ENCODE measurements around the gene DRD4.

DRD4 gene

DNA sequence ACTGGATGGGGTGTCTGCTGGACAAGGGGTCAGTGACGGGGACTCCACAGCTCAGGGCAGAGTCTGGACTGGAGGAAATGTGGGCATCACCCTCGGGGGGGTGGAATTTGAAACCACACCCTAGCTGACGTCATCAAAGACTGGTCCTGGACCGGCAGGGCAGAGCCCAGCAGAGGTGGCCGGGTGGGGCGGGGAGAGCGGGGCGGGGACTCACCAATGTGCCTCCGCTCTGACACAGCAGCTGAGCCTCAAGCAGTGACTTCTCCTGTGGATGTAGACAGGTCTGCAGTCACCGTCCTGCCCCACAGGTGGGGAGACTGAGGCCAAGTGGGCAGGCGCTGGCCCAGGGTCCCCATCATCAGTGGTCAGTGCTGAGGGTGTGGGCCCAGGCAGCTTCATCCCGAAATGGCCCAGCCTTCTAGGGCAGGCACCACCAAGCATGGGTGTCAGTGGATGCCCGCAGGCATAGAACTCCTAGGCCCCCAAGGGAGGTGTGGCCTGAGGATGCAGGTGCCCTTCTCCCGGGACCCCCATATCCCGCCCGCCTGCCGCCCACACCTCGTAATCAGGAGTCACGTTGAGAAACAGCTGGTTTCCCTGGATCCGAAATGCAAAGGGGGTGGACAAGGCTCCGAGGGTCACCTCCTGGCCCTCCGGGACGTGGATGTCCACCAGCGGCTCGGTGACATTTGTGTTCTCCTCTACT is 12.9 kb upstream of the DRD4 start:
- no peak for DNase-seq

DNA sequence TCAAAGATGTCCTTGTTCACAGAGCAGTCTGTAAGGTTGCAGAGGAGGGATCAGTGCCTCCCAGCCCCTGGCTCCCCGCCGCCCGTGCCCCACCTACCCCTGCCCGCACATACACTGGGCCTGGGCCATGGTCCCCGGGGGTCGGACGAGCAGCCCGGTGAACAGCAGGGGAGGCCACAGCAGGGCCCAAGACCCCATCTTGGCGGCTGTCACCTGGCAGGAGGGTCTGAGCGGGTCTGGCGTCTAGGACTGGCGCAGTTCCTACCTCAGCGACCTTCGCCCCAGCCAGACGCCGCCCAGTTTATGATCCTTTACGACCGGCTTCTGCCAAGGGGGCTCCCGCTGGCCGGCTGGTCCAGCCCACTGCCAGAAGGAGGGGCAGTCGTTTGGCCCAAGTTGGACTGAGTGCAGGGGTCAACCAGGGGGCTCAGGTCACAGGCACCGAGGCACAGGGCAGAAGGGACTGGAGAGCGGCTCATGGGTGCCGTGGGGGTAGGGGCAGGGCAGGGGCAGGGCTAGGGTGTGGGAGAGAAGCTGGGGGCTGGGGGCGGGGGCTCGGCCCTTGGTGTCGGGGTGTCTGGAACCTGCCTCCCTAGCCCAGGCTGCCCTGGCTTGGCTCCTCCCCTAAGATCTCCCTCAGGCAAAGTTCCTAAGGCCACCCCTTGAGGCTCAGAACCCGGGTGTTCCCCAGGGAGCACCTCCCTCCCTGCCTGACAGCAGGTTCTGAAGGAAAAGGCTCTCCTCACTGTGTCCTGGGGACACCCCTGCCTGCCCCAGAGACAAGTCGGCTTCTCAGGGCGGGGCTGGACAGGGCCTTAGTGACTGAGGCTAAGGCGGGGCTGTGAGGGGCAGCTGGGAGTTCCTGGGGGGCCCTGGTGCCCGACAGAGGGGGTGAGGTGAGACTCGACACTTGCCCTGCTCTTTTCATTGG is 12.1 kb upstream of the DRD4 start, which contains the start of gene CDHR5:
Gene CDHR5, minus strand, starts transcription at position 251 of the 931 bp plus-strand sequence. Its CDS starts 53 bp downstream, at position 198.
- DNase-seq = no peak

DNA sequence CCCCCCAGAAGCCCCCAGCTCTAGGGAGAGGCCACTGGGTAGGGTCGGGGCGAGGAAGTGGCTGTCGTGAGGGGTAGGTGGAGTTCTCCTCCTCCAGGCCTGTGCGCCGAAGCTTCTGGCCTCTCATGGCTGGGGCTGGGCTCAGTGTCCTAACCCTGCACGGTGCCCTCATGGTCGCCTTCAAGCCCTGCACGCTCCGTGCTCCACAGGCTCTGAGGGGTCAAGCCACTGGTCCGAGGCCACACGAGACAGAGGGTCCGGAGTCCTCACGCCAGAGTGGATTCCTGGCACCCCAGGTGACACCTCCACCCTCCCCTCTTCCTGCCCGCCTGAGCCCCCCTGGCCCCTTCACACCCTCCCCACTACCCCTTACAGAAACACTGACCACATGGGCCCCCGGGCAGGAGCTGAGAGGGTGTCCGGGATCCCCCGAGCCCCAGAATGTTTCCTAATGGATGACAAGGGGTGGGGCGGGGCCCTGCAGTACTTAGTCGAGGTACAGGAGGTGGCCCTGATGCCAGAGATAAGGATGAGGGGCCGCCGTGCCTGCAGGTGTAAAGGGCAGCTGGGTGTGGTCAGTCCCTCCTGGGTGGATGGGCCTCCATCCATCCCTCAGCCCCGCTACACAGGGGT is 11.3 kb upstream of the DRD4 start:
- DNase-seq = no peak

DNA sequence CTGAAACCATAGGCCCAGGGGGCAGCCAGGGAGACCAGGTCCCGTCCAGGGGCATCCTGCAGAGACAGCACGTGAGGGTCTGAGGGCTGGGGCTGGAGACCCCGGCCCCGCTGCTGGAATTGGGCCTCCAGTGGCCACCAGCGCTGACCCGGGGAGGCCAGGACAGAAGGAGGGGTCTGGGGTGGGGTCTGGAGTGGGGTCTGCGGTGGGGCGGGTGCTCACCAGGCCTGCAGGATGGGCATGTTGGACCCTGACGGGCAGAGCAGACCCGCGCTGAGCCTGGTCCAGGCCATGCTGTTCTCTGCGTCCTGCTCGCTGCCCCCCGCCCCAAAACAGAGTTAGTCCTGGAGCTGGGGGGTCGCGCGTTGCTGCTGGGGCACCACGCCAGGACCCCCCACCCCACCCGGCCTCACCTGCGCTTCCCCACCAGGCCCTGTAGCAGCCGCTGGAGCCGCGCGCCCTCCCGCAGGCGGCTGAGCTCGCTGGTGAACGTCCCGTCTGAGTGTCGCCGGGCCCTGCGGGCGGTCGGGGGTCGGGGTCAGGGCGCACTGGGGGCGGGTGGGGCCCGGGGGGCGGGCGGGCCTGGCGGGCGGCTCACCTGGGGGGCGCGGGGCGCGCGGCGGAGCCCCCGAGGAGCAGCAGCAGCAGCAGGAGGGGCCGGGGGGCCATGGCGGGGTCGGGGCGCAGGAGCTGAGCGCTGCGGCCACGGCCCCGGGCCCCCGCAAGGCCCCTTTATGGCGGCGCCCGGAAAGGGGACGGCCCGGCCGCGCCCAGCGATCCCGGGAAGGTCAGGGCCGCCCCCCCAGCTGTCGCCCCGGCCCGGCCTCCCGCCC is 10.4 kb upstream of the DRD4 start, which contains the start of gene SCT:
Gene SCT, minus strand, starts transcription at position 707 of the 833 bp plus-strand sequence. Its CDS starts 38 bp downstream, at position 669.
- no peak for DNase-seq

DNA sequence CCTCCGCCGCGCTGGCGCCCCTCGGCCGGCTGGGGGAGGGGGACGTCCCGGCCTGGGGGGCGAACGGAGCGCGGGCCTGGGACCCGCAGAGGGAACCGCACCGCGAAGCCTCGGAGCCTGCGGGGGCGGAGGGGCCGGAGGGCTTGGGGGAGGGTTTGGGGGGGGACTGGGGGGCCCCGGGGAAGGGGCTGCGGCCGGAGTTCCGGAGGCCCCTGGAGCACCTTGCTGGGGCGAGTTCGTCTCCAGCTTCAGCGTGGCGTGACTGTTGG is 9.8 kb upstream of the DRD4 start:
- DNase-seq = no peak

DNA sequence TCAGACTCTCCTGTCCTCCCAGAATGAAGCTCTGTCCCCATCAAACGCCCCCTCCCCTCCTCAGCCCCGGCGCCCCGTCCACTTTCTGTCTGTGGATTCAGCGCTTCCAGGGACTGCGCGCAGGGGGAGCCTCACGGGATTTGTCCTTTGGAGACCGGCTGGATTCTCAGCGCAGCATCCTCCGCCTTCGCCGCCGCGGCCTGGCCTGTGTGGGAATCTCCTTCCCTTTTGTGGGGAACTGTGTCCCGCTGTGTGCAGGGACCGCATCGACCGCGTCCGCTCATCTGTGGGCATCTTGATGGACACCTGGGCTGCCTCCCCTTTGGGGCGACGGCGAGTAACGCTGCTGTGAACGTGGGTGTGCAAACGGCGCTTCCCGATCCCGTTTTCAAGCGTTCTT is 9.0 kb upstream of the DRD4 start:
- DNase-seq = no peak

DNA sequence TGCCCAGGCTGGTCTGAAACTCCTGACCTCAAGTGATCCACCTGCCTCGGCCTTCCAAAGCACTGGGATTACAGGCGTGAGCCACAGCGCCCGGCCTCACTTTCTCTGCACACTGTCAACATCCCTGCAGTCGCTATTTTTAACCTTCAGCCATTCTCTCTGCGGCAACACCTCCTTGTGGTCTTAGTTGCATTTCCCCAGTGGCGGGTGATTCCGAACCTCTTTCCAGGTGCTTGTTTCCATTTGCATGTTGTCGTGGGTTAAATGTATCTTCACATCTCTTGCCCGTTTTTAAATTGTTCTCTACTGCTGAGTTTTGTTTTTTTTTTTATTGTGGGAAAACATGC is 7.9 kb upstream of the DRD4 start:
- peak; percentile 35 to 44 for DNase-seq

DNA sequence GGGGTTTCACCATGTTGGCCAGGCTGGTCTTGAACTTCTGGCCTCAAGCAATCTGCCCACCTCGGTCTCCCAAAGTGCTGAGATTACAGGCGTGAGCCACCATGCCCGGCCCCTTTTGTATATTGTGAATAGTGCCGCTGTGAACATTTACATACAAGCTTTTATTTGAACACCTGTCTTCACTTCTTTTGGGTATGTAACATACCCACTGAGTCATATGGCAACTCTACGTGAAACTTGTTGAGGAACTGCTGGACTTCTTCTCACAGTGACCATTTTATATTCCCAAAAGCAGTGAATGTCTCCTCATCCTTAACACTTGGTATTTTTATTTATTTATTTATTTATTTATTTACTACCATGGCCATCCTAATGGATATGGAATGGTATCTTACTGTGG is 6.2 kb upstream of the DRD4 start:
- DNase-seq = no peak

DNA sequence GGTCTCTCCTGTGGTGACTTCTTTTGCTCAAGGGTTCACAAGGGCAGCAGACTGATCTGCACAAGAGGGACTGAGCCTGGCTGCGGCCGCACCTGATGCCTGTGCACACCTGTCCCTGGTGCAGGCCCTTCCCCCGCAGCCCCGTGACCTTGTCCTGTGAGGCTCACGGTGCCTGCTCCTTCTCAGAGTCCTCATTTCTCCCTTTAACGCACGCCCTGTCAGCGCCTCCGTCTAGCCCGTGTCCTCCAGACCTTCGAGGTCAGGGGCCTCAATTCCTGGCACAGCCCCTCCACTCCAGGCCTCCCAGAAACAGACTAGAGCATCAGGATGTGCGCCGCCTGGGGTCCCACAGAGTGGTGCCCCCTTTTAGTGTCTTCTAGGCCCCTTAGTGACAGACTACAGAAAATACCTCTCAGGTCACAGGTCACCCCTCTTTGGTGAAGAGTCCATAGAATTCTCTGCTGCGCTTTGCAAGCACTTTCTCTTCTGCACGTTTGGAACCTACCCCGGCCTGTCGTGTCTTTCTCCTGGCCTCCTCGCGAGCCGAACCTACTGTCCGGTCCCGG is 1.0 kb upstream of the DRD4 start:
- DNase-seq = no peak

DNA sequence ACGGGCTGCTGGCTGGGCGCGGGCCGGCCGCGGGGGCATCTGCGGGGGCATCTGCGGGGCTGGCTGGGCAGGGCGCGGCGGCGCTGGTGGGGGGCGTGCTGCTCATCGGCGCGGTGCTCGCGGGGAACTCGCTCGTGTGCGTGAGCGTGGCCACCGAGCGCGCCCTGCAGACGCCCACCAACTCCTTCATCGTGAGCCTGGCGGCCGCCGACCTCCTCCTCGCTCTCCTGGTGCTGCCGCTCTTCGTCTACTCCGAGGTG is 194 bp downstream of the DRD4 start:
- no peak for DNase-seq

DNA sequence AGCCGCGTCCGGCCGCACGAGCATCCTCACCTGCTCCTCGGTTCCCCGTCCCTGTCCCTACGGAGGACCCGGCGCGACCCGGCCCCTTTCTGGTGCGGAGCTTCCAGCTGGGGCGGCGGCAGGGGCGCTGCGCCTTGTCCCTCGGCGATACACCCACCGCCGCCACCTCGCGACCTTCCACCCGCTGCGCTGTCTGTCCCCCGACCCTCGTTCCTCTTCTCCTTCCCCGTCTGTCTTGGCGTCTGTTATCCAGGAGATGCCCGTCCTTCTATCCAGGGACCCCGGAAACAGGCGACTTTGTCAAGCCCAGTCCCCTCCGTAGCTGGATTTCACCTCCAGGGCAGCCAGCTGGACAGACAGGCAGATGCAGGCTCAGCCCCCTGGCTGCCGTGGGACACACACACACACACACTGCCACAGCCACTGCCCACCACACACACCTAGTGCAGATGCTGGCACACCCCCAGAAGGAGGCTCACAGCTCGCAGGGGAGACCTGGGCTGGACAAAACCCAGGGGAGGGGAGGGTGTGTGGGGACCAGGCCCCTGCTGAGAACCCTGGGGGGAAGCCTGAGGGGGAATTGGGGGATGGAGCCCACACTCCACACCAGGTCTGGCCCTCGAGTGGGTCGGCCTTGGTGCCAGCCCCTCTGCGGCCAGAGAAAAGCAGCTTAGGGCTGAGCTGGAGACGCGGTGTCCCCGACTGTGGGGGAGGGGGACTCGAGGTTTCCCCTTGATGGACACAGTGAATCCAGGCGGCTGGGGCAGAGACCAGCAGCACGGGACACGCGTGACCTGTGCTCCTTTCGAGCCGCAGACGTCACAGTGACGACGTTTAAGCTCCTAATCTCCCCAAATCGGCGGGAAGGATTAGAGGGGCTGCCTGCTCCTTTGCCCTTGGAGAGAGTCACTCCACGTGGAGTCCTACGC is 788 bp downstream of the DRD4 start:
- DNase-seq = no peak

DNA sequence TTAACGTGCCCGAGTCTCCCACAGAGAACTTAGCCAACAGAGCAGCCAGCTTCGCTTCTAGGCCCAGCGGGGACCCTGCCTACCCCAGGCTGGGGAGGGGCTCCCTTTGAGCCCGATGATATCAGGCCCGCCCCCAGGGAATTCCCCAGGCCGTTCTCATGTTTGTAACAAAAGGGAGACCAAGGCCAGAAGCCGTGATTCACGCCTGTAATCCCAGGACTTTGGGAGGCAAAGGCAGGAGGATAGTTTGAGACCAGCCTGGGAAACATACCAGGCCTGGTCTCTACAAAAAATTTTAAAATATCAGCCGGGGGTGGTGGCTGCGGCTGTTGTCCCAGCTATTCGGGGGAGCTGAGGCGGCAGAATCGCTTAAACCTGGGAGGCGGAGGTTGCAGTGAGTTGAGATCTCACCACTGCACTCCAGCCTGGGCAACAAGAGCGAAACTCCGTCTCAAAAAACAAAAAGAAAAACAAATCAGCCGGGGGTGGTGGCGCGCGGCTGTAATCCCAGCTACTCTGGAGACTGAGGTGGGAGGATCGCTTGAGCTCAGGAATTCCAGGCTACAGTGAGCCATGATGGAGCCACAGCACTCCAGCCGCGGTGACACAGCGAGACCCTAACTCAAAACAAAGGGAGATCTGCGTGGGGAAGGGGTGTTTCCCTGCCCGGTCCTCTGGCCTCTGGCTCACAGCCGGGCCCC is 1.7 kb downstream of the DRD4 start:
- no peak for DNase-seq

DNA sequence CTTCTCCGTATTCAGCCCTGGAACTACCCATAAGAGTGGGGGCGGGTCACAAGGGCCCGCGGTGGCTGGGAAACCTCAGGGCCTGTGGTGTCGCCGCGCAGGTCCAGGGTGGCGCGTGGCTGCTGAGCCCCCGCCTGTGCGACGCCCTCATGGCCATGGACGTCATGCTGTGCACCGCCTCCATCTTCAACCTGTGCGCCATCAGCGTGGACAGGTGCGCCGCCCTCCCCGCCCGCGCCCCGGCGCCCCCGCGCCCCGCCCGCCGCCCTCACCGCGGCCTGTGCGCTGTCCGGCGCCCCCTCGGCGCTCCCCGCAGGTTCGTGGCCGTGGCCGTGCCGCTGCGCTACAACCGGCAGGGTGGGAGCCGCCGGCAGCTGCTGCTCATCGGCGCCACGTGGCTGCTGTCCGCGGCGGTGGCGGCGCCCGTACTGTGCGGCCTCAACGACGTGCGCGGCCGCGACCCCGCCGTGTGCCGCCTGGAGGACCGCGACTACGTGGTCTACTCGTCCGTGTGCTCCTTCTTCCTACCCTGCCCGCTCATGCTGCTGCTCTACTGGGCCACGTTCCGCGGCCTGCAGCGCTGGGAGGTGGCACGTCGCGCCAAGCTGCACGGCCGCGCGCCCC is 2.4 kb downstream of the DRD4 start:
- no peak for DNase-seq

DNA sequence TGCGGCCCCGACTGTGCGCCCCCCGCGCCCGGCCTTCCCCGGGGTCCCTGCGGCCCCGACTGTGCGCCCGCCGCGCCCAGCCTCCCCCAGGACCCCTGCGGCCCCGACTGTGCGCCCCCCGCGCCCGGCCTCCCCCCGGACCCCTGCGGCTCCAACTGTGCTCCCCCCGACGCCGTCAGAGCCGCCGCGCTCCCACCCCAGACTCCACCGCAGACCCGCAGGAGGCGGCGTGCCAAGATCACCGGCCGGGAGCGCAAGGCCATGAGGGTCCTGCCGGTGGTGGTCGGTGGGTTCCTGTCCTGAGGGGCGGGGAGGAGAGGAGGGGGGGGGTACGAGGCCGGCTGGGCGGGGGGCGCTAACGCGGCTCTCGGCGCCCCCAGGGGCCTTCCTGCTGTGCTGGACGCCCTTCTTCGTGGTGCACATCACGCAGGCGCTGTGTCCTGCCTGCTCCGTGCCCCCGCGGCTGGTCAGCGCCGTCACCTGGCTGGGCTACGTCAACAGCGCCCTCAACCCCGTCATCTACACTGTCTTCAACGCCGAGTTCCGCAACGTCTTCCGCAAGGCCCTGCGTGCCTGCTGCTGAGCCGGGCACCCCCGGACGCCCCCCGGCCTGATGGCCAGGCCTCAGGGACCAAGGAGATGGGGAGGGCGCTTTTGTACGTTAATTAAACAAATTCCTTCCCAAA is 3.1 kb downstream of the DRD4 start:
- DNase-seq = peak in 1 of 2 experiments; percentile 62

DNA sequence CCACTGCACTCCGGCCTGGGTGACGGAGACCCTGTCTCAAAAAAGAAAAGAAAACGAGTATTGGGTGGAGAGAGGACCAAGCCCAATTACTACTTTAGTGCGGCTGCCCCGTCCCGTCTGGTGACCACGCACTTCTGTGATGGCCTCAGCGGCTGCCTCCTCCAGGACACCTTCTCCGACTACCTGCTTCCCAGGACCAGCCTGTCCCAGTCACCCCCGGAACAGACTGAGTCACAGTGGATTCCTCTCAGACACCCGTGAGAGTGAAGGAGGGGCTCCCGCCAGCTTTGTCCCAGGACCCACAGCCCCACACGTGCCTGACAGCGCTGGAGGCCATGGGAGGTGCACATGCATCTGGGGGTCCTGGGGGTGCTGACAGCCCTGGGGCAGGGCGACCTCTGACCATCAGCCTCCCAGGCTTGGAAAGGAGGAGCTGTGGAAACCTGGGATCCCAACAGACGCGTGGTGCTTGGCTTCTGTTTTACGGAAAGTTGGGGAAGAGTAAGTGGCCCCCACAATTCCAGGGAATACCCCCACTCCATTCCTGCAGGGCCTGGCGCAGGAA is 4.8 kb downstream of the DRD4 start:
- DNase-seq = no peak

DNA sequence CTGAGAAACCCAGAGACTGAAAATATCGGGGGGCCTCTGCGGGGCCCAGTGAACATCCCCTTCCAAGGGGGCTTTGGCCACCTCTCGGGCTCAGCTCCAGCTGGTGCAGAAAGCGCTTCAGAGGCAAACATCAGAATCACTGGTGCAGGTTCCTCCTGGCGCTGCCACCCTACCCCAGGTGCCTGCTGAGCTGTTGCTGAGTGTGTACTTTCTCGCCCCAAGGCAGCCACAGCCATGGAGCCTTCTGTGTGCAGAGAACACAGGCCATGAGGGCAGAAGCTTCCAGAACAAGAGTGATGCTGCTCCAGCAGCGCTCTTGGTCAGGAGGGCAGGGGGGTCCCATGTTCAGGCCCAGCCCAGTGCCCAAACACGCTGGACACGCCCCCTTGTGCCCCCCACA is 6.3 kb downstream of the DRD4 start:
- no peak for DNase-seq

DNA sequence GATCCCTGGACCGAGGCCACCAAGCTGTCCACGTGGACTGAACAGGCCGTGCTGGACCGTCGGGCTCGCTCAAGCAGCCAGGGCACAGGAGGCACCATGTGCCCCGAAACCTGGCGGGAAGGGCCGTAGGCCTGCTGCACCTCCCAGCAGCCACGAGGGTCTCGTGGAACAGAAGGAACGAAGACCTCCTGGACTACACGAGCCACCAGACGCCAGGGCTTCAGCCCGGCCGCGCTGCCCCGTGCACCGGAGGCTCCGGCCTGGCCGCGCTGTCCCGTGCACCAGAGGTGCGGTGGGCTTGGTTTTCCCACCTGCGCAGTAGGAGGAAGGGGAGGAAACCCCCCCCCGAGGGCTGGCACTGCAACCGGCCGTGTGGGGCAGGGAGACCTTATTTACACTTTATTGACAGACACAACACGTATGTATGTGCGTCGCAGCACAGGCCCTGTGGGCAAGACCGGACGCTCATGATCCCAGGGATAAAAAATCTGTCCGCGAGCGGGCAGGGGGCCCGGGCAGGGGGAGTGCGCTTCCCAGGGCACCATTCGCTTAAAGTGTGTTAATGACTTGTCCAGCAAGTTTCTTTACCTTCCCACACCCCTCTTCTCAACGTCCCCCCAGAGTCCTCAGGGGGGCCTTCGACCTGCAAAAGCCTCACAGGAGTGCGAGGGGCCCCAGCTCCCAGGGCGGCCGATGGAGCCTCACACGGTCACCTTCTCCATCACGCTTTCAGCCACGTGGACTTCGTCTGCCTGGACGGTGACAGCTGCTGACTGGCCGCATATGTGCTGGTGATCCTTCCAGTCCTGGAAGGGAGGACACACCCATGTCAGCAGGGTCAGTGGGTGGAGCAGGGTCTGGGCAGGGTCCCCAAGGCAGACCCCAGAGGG is 7.0 kb downstream of the DRD4 start:
- no peak for DNase-seq

DNA sequence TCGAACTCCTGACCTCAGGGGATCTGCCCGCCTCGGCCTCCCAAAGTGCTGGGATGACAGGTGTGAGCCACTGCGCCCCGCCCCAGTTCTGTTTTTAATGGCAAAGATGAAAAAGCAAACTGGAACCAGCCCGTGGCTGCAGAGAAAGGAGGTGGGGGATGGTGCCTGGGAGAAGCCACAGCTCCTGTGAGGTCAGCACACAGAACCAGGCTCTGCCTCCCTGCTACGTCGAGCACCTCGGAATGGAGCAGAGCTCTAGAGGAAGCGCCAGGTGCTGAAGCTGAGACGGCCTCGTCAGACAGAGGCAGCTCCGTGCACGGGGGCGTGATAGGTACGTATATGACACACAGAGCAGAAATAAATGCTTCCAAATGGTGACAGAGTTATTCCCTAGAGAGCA is 8.5 kb downstream of the DRD4 start:
- no peak for DNase-seq

DNA sequence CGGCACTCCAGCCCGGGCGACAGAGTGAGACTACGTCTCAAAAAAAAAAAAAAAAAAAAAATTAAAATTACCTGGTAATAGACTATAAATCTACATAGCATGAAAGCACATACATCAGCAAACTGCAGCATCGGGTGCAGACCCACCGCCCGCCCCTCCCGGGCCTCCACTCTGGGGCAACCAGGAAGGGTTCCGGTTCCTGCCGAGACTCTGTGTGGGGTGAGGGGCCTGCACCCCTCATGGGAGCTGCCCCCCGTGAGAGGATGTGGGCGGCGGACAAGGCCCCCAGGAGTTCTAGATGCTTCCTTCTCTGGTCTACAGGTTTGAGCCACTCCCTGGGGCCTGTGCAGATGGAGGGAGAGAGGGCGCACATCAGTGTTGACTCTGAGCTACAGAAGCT is 9.1 kb downstream of the DRD4 start:
- no peak for DNase-seq
